ENCODE measurements around the gene ACOXL. TPM values are rescaled to one million over a fixed set of nuclear protein-coding genes. Genes with fewer than 3 reads are reported as not detected.
A peak's percentile ranks its signal among the peaks of the same experiment; 100 is the strongest.

The ACOXL gene
- total RNA-seq, 2 donors from 2014 or later, result 11.7 to 12.3 TPM

DNA sequence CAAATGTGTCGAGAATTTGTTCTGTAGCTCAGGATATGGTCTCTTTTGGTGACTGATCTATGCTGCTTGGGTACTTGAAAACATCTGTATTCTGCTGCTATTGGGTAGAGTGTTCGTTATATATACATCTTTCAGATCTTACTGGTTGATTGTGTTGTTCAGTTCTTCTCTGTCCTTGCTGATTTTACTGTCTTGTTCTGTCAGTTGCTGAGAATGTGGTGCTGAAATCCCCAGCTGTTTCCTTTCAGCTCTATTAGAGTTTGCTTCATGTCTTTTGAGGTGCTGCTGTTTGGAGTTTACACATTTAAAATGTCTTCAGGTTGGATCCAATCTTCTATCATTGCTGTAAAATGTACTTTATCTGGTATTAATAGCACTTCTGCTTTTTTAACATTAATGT lies 401.2 kb downstream of the ACOXL start:
- Mint-ChIP-seq H3K9me3 (no peaks in the 10 kb centered on the region), H3K36me3 (ENCODE audit: low read depth) (peaks cover 41% of the 10 kb centered on the region)
- 87 to 100% methylated on average over 1 to 2 of the region's 2 CpGs for WGBS, 2 experiments (ENCODE audit: insufficient coverage in 1 of 2, insufficient read length in 1 of 2)

DNA sequence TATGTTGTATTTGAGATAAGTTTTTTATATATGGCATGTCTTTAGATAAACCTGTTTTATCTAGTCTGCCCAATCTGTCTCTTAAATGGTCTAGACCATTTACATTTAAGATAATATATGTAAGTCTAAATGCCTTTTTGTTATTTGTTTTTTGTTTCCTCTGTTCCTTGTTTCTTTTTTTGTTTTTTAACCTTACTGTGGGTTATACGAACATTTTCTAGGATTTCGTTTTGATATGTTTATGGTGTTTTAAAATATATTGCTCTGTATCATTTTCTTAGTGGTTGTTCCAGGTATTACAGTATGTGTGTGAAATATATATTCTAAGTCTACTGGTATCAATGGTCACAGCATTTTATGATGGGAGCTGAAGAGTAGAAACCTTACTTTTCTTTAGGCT lies 401.7 kb downstream of the ACOXL start:
- H3K36me3 Mint-ChIP-seq (ENCODE audit: low read depth), result peaks cover 38% of the 10 kb centered on the region
- H3K4me1 ChIP-seq (ENCODE audit: control insufficient read depth, insufficient read depth, low read length), result no peaks in the 10 kb centered on the region
- H3K9ac ChIP-seq (ENCODE audit: extremely low read depth, low read length, poor library complexity, severe bottlenecking), result no peak overlapping the region
- no peak overlapping the region for H3K4me3 Mint-ChIP-seq
- H3K9me3 ChIP-seq (ENCODE audit: control insufficient read depth, low read length), result no peaks in the 10 kb centered on the region
- H3K36me3 ChIP-seq (ENCODE audit: control insufficient read depth, insufficient read depth, low read length), result peaks cover 31% of the 10 kb centered on the region
- 95 to 100% methylated on average over 1 to 2 of the region's 2 CpGs for WGBS, 2 experiments (ENCODE audit: insufficient coverage in 1 of 2, insufficient read length in 1 of 2)
- DNase-seq, result no peak
- H3K27me3 ChIP-seq (ENCODE audit: control insufficient read depth, insufficient read depth, low read length, poor library complexity, severe bottlenecking), result no peaks in the 10 kb centered on the region
- H3K9me3 Mint-ChIP-seq, result no peaks in the 10 kb centered on the region
- TF ChIP-seq, protein P1, sequence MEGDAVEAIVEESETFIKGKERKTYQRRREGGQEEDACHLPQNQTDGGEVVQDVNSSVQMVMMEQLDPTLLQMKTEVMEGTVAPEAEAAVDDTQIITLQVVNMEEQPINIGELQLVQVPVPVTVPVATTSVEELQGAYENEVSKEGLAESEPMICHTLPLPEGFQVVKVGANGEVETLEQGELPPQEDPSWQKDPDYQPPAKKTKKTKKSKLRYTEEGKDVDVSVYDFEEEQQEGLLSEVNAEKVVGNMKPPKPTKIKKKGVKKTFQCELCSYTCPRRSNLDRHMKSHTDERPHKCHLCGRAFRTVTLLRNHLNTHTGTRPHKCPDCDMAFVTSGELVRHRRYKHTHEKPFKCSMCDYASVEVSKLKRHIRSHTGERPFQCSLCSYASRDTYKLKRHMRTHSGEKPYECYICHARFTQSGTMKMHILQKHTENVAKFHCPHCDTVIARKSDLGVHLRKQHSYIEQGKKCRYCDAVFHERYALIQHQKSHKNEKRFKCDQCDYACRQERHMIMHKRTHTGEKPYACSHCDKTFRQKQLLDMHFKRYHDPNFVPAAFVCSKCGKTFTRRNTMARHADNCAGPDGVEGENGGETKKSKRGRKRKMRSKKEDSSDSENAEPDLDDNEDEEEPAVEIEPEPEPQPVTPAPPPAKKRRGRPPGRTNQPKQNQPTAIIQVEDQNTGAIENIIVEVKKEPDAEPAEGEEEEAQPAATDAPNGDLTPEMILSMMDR (conservative IDR thresholded peaks at IDR 0.05), result peak; percentile 57
- peaks cover 17% of the 10 kb centered on the region for H3K4me1 Mint-ChIP-seq
- no peak overlapping the region for H3K27ac ChIP-seq (ENCODE audit: low read depth, low read length)
- H3K27me3 Mint-ChIP-seq (ENCODE audit: insufficient read depth), result no peaks in the 10 kb centered on the region
- no peak overlapping the region for H3K27ac Mint-ChIP-seq
- no peak overlapping the region for H3K4me3 ChIP-seq (ENCODE audit: low read length)

More for the DNA sequence above, 401.2 kb downstream of the ACOXL start:
- H3K4me3 ChIP-seq (ENCODE audit: low read length), result no peak overlapping the region
- no peaks in the 10 kb centered on the region for H3K27me3 Mint-ChIP-seq (ENCODE audit: insufficient read depth)
- H3K4me1 Mint-ChIP-seq, result peaks cover 17% of the 10 kb centered on the region
- no peak overlapping the region for H3K27ac ChIP-seq (ENCODE audit: low read depth, low read length)
- no peak overlapping the region for H3K9ac ChIP-seq (ENCODE audit: extremely low read depth, low read length, poor library complexity, severe bottlenecking)
- no peak for DNase-seq
- no peak overlapping the region for H3K27ac Mint-ChIP-seq
- no peak overlapping the region for H3K4me3 Mint-ChIP-seq
- no peaks in the 10 kb centered on the region for H3K9me3 ChIP-seq (ENCODE audit: control insufficient read depth, low read length)
- no peaks in the 10 kb centered on the region for H3K27me3 ChIP-seq (ENCODE audit: control insufficient read depth, insufficient read depth, low read length, poor library complexity, severe bottlenecking)
- H3K4me1 ChIP-seq (ENCODE audit: control insufficient read depth, insufficient read depth, low read length), result no peaks in the 10 kb centered on the region
- TF ChIP-seq, protein P1 (conservative IDR thresholded peaks at IDR 0.05), result no peak
- H3K36me3 ChIP-seq (ENCODE audit: control insufficient read depth, insufficient read depth, low read length), result peaks cover 36% of the 10 kb centered on the region

DNA sequence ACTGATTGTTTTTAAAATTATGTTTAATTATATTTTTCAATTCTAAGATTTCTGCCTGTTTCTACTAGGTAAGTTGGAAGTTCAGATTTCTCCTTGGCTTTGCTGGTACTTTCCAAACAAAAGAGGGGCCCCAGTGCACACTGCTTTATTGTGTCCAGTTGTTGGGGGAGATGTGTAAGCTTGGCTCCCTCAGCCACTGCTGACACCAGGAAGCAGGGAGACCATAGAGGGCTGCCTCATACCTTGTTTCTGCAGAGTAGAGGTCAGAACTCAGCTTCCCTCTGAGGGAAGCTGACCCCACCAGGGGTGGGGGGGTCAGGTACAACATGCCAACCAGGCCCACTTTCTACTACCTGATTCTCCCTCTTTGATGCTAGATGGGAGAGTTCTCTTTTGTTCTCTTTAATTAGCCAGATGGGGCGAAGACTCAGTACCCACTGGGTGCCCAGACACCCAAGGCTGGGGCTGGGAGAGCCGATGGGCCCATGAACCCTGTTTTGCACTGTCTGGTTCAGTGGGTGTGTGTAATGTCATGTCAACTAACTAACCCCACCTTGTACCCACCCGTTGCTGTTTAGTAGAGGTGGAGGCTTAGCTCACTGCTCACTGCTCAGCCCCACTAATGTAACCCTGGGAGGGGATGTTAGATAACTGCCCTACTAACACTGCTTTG lies 403.0 kb downstream of the ACOXL start:
- H3K27me3 Mint-ChIP-seq (ENCODE audit: insufficient read depth), result no peaks in the 10 kb centered on the region
- Histone ChIP-seq H3K36me3 (ENCODE audit: control insufficient read depth, insufficient read depth, low read length) (peaks cover 20% of the 10 kb centered on the region), H3K4me1 (ENCODE audit: control insufficient read depth, insufficient read depth, low read length) (no peaks in the 10 kb centered on the region), H3K4me3 (ENCODE audit: low read length) (no peak overlapping the region), H3K9me3 (ENCODE audit: control insufficient read depth, low read length) (peaks cover under 1% of the 10 kb centered on the region), H3K27me3 (ENCODE audit: control insufficient read depth, insufficient read depth, low read length, poor library complexity, severe bottlenecking) (no peaks in the 10 kb centered on the region), H3K9ac (ENCODE audit: extremely low read depth, low read length, poor library complexity, severe bottlenecking) (no peak overlapping the region), H3K27ac (ENCODE audit: low read depth, low read length) (no peak overlapping the region)
- TF ChIP-seq, protein P1 (conservative IDR thresholded peaks at IDR 0.05), result no peak
- no peaks in the 10 kb centered on the region for H3K9me3 Mint-ChIP-seq
- H3K27ac Mint-ChIP-seq, result no peak overlapping the region
- 83 to 96% methylated on average over 1 to 3 of the region's 3 CpGs for WGBS, 2 experiments (ENCODE audit: insufficient coverage in 1 of 2, insufficient read length in 1 of 2)
- peaks cover 36% of the 10 kb centered on the region for H3K36me3 Mint-ChIP-seq (ENCODE audit: low read depth)
- no peak for DNase-seq
- peaks cover 17% of the 10 kb centered on the region for H3K4me1 Mint-ChIP-seq
- no peak overlapping the region for H3K4me3 Mint-ChIP-seq
